Activated T-cell treated with anti-CD3 and anti-CD28 coated beads, Interleukin-2, amount 50 U/mL, for 72 hours (primary cell): Measurements from ENCODE around the gene TAOK2. TPM values are rescaled to one million over a fixed set of nuclear protein-coding genes. Genes with fewer than 3 reads are reported as not detected.
"Not testable (repeated sequence)": the region's sequence is repeated elsewhere in the genome, so short reads cannot be mapped to it uniquely, and the experiment has no call there.

Experiments
- ATAC-seq, 2 donors: fragments of 150-1000 bp; cut with Tn5 transposase; replicated peaks in 1 of 2; 2 replicates each; pipeline ENCODE4 v1.10.0; 2021; ENCODE audit warnings: moderate library complexity in 2 of 2, mild to moderate bottlenecking in 1 of 2
- DNase-seq, 2 donors: peaks; one replicate each; pipeline ENCODE4 v3.0.0; 2021 to 2022; ENCODE audit warnings: mixed read lengths in 1 of 2
- H3K27ac Mint-ChIP-seq: one replicate; pipeline ENCODE4 v1.8.0; 2022; ENCODE audit warnings: mild to moderate bottlenecking, moderate library complexity, mixed read lengths
- H3K27me3 Mint-ChIP-seq: one replicate; pipeline ENCODE4 v1.8.0; 2022; ENCODE audit warnings: low read depth, mixed read lengths
- H3K36me3 Mint-ChIP-seq, 2 donors: one replicate each; pipeline ENCODE4 v1.8.0; 2022; ENCODE audit warnings: mixed read lengths in 2 of 2, mild to moderate bottlenecking in 1 of 2; ENCODE audit not compliant: insufficient read depth in 2 of 2
- H3K4me1 Mint-ChIP-seq: one replicate; pipeline ENCODE4 v1.8.0; 2022; ENCODE audit warnings: low read depth, mixed read lengths
- H3K4me3 Mint-ChIP-seq, 2 donors: one replicate each; pipeline ENCODE4 v1.8.0; 2022; ENCODE audit warnings: mild to moderate bottlenecking in 2 of 2, mixed read lengths in 2 of 2, moderate library complexity in 2 of 2
- H3K9me3 Mint-ChIP-seq, 2 donors: one replicate each; pipeline ENCODE4 v1.8.0; 2022; ENCODE audit warnings: mixed read lengths in 2 of 2
- total RNA-seq, 2 donors: library from RNA; stranded (reverse); gene quantifications; one replicate each; pipeline ENCODE4 v1.2.3, GENCODE V29; 2022

The TAOK2 gene
- total RNA-seq, 2 donors from 2014 or later, result 31.1 to 35.0 TPM

DNA sequence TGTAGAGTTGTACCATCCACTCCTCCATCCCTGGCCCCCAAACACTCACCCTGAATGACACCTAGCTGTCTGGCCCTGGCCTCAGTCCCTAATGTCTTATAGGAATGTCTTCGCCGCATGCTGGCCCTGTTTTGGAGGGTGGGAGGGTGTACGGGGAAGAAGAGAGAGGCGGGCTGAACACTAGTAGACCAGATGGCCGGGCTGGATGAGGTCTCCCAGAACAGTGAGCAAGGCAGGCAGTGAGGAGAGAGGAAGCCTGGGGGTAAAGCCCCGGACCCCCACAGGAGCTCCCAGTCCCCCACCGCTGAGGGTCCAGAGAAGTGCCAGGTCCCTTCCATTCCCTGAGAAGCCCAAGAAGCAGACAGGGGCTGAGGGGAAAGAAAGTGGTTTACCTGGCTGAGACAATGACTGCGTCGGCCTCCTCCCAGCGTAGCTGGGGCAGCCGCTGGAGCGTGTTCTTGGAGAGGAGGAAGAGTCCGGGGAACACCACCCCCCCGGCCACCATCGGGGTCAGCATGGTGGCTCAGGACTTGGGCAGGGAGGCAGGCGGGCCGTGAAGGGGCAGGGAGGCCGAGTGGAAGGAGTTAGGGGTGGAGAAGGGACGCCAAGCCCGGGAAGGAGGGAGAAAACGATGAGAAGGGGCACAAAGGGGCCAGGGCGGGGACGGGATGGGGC lies 56.5 kb downstream of the TAOK2 start:
- Mint-ChIP-seq H3K9me3 (no peaks in the 10 kb centered on the region), H3K4me3 (peak overlapping the region in 1 of 2 donors; percentile 39), H3K27me3 (peaks cover 47% of the 10 kb centered on the region), H3K27ac (no peak overlapping the region), H3K4me1 (peaks cover 13% of the 10 kb centered on the region), H3K36me3 (no peaks in the 10 kb centered on the region)
- no peak for DNase-seq
- ATAC-seq, result no peak

DNA sequence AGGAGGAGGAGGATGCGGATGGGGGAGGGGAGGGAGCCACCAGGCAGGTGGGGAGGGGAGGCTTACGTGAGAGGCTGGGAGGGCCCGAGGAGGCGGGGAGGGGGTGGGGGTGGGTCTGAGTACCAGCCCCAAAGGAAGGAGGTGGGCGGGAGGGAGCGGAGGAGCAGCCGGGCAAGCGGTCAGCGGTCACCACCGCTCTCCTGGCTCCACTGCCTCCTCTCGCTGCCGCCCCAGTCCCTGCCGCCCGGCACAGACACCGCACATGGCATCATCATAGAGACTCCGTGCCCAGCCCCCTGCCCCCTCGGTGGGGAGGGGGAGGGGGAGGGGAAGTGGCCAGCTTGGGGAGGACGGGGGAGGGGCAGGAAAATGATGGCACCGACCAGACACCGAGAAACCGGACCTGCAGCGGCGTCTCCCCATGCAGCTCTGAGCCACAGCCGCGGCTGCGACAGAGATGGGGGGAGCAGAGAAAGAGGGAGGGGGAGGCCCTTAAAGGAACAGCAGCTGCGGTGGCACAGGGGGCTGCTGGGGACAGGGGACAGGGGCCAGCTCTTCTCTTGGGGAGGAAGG lies 57.3 kb downstream of the TAOK2 start, which contains the start of gene TLCD3B:
Gene TLCD3B (minus strand): TSS at position 431 of the 573 bp plus-strand sequence. CDS start 744 bp downstream, outside the sequence.
- peaks cover 13% of the 10 kb centered on the region for H3K4me1 Mint-ChIP-seq
- peak in 1 of 2 donors; percentile 17 for ATAC-seq

DNA sequence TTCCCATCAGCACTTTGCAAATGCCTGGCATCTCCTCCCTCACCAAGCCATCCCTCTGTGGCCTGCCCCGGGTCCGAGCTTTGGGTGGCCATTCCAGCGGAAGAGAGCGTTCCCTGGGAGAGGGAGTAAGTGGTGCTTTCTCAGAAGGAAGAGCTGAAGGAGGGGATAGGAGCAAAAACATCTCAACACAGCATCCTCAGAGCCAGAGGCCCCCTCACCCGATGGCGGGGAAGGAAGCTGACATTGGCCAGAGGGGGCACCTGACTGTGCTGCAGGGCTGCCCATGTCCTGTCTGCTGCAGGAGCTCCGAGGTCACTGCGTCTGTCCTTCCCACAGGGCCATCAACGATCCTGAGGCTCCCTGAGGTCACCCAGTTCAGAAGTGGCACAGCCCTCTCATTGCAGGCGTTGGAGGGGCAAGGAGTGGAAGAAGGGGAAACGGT lies 57.8 kb downstream of the TAOK2 start:
- Mint-ChIP-seq H3K27ac (no peak overlapping the region), H3K9me3 (no peaks in the 10 kb centered on the region), H3K4me3 (no peak overlapping the region), H3K27me3 (peaks cover 53% of the 10 kb centered on the region), H3K4me1 (peaks cover 13% of the 10 kb centered on the region), H3K36me3 (no peaks in the 10 kb centered on the region)
- ATAC-seq (no peak), DNase-seq (no peak)

More for the DNA sequence above, 57.3 kb downstream of the TAOK2 start, which contains the start of gene TLCD3B:
- Mint-ChIP-seq H3K27ac (no peak within 1 kb of the TSS), H3K27me3 (peaks cover 53% of the 10 kb centered on the region), H3K36me3 (no peaks in the 10 kb centered on the region), H3K4me3 (peak within 1 kb of the TSS; percentile 39 to 63), H3K9me3 (no peaks in the 10 kb centered on the region)
- no peak for DNase-seq

DNA sequence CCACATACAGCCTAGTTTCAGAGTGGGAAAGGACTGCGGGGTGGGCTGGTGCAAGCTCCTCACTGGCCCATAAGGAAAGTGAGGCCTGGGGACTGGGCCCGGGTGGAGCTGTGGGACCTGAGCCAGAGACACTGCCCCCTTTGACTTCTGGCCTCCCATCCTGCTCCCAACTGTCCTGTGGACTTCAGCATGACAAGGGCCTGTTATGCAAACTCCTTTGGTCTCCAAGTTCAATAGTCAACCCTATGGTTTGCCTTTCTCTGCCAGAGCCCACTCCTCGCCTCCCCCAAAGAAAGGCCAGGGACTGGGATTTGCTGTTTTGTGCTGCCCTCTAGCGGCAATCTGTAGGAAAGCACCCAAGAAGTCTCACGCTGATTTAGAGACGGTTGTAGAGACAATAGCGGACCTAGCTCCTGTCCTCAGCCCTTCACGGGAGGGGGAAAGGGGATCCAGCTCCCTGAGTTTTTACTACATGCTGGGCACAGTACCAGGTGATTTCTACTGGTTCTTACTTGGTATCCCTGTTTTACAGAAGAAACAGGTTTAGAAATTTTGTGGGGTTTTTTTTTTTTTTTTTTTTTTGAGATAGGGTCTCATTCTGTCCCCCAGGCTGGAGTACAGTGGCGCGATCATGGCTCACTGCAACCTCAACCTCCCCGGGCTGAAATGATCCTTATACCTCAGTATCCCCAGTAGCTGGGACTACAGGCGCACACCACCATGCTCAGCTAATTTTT lies 58.6 kb downstream of the TAOK2 start:
- peak; percentile 64 to 72 for DNase-seq
- Mint-ChIP-seq H3K27me3 (peaks cover 45% of the 10 kb centered on the region), H3K36me3 (no peaks in the 10 kb centered on the region), H3K4me3 (peak overlapping the region; percentile 36 to 63), H3K27ac (no peak overlapping the region), H3K4me1 (peaks cover 13% of the 10 kb centered on the region), H3K9me3 (no peaks in the 10 kb centered on the region)
- ATAC-seq, result peak; percentile 52 to 61

DNA sequence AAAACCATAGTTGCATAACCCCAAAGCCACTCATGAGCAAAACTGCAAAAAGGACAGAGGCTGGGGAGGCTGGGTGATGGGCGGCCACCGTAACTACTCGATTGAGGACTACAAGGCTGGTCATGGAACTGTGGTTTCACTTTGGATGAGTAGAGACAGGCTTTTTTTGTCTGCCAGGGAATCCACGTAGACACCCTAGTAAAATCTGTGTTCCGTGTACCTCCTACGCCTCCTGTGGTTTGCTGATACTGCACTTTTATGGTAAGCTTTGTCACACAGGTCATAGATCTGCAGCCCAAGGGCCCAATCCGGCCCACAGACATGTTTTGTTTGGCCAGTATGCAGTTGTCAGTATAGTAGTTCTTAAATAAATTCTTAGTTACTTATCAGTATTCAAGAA lies 59.6 kb downstream of the TAOK2 start:
- peak; percentile 63 to 84 for ATAC-seq
- Mint-ChIP-seq H3K36me3 (no peaks in the 10 kb centered on the region), H3K27ac (no peak overlapping the region), H3K4me3 (peak overlapping the region in 1 of 2 donors; percentile 41), H3K4me1 (peaks cover 13% of the 10 kb centered on the region), H3K27me3 (peaks cover 35% of the 10 kb centered on the region), H3K9me3 (no peaks in the 10 kb centered on the region)
- peak; percentile 33 to 43 for DNase-seq

DNA sequence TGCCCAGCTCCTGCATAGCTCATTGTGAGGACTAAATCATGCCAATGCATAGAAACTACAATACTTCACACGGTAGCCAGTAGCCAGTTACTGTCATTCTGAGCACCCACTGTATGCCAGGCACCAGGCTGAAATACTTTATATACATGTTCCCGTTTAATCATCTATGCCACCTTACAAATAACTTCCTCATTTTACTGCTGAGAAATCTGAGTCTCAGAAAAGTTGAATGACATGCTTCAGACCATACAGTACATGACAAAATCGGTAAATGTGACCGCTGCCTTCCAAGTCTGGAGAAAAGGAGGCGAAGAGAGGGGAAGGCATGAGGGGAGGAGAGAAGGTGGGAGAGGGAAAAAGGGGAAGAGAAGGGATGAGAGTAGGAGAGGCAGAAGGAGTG lies 66.6 kb downstream of the TAOK2 start:
- no peak overlapping the region for H3K27ac Mint-ChIP-seq
- no peaks in the 10 kb centered on the region for H3K36me3 Mint-ChIP-seq
- H3K27me3 Mint-ChIP-seq, result peaks cover 14% of the 10 kb centered on the region
- ATAC-seq, result no peak
- no peaks in the 10 kb centered on the region for H3K9me3 Mint-ChIP-seq
- peaks cover 5% of the 10 kb centered on the region for H3K4me1 Mint-ChIP-seq
- no peak overlapping the region for H3K4me3 Mint-ChIP-seq
- no peak for DNase-seq

DNA sequence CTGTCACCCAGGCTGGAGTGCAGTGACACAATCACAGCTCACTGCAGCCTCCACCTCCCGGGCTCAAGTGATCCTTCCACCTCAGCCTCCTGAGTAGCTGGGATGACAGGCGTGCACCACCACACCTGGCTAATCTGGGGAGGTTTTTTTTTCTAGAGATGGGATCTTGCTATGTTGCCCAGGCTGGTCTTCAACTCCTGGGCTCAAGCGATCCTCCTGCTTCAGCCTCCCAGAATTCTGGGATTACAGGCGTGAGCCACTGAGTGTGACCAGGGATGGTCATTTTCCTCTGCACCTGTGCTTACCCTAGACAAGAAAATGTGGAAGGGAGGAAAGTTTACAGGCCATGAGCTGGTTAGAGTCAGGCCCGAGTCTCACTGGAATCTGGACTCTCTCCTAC lies 67.0 kb downstream of the TAOK2 start:
- ATAC-seq, result not testable (repeated sequence)

DNA sequence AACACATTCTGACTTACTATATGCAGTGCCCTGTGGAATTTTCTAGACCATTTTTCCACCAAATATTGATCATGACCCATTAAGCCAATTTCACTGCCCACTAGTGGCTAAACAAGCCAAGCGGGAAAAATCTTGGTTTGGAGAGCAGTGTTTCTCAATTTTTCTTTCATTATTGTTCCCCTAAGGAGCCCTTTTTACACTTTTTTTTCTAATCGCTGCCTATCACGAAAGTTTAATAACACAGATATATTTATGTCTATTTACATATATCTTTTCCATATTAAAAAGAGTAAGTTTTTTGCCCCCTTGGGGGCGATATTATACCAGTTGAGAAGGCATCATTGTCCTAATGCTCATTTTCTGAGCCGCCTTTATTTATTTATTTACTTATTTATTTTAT lies 68.2 kb downstream of the TAOK2 start:
- Mint-ChIP-seq H3K36me3 (no peaks in the 10 kb centered on the region), H3K9me3 (no peaks in the 10 kb centered on the region), H3K4me3 (no peak overlapping the region), H3K27ac (no peak overlapping the region), H3K4me1 (peaks cover 8% of the 10 kb centered on the region), H3K27me3 (peaks cover 12% of the 10 kb centered on the region)
- DNase-seq (no peak), ATAC-seq (no peak)

More for the DNA sequence above, 67.0 kb downstream of the TAOK2 start:
- not testable (repeated sequence) for H3K9me3 Mint-ChIP-seq, H3K27ac Mint-ChIP-seq, DNase-seq, H3K4me1 Mint-ChIP-seq, H3K4me3 Mint-ChIP-seq, H3K36me3 Mint-ChIP-seq
- peaks cover 14% of the 10 kb centered on the region for H3K27me3 Mint-ChIP-seq

Other genes starting within 250 kb of the TAOK2 start
- gene C16orf54, start 227.9 kb upstream of the TAOK2 start, total RNA-seq, result 10 to 100 TPM; 23.7 to 25.9 TPM
- gene ZG16, start 195.6 kb upstream of the TAOK2 start, total RNA-seq, result not detected
- gene KIF22, start 183.1 kb upstream of the TAOK2 start, total RNA-seq, result 100 to 1,000 TPM; 153 to 180 TPM
- 100 to 1,000 TPM; 266 to 329 TPM for gene MAZ, start 167.3 kb upstream of the TAOK2 start, total RNA-seq
- 1 to 10 TPM; 2.4 to 2.8 TPM for gene PRRT2, start 161.7 kb upstream of the TAOK2 start, total RNA-seq
- gene PAGR1, start 157.7 kb upstream of the TAOK2 start, total RNA-seq, result 10 to 100 TPM; 14.8 to 17.8 TPM
- gene MVP, start 153.4 kb upstream of the TAOK2 start, total RNA-seq, result 100 to 1,000 TPM; 148 to 161 TPM
- gene CDIPT, start 110.6 kb upstream of the TAOK2 start, total RNA-seq, result 10 to 100 TPM; 48.7 to 56.0 TPM
- under 1 TPM; 0.31 to 0.44 TPM for gene SEZ6L2, start 74.3 kb upstream of the TAOK2 start, total RNA-seq
- under 1 TPM; 0.82 to 0.93 TPM for gene ASPHD1, start 73.4 kb upstream of the TAOK2 start, total RNA-seq
- 10 to 100 TPM; 45.3 to 46.8 TPM for gene KCTD13, start 47.6 kb upstream of the TAOK2 start, total RNA-seq
- 10 to 100 TPM; 84.5 to 84.7 TPM for gene TMEM219, start 11.8 kb upstream of the TAOK2 start, total RNA-seq
- gene HIRIP3, start 21.7 kb downstream of the TAOK2 start, total RNA-seq, result 10 to 100 TPM; 38.8 to 45.8 TPM
- gene INO80E, start 22.4 kb downstream of the TAOK2 start, total RNA-seq, result 100 to 1,000 TPM in 1 of 2 donors, 10 to 100 TPM in 1; 98.5 to 116 TPM
- under 1 TPM in 1 of 2 donors, not detected in 1; 0.43 TPM for gene DOC2A, start 37.2 kb downstream of the TAOK2 start, total RNA-seq
- gene C16orf92, start 49.3 kb downstream of the TAOK2 start, total RNA-seq, result not detected
- 1 to 10 TPM; 4.5 to 6.9 TPM for gene TLCD3B, start 57.4 kb downstream of the TAOK2 start, total RNA-seq
- 100 to 1,000 TPM; 857 to 918 TPM for gene ALDOA, start 91.9 kb downstream of the TAOK2 start, total RNA-seq
- 100 to 1,000 TPM; 114 to 124 TPM for gene PPP4C, start 102.1 kb downstream of the TAOK2 start, total RNA-seq
- 1 to 10 TPM; 4.2 to 5.8 TPM for gene TBX6, start 118.1 kb downstream of the TAOK2 start, total RNA-seq
- gene YPEL3, start 122.3 kb downstream of the TAOK2 start, total RNA-seq, result 10 to 100 TPM; 60.2 to 77.8 TPM
- 10 to 100 TPM; 13.9 to 20.5 TPM for gene GDPD3, start 139.7 kb downstream of the TAOK2 start, total RNA-seq
- gene MAPK3, start 149.4 kb downstream of the TAOK2 start, total RNA-seq, result 100 to 1,000 TPM in 1 of 2 donors, 10 to 100 TPM in 1; 84.8 to 103 TPM
- 100 to 1,000 TPM; 843 to 987 TPM for gene CORO1A, start 209.7 kb downstream of the TAOK2 start, total RNA-seq
- gene BOLA2B, start 219.8 kb downstream of the TAOK2 start, total RNA-seq, result 10 to 100 TPM; 73.7 to 87.3 TPM
- gene SLX1A, start 220.0 kb downstream of the TAOK2 start, total RNA-seq, result 100 to 1,000 TPM in 1 of 2 donors, 10 to 100 TPM in 1; 48.1 to 129 TPM
- 10 to 100 TPM; 16.6 to 20.1 TPM for gene SULT1A3, start 225.4 kb downstream of the TAOK2 start, total RNA-seq